Measurements from ENCODE around the gene NDUFA1. TPM values are rescaled to one million over a fixed set of nuclear protein-coding genes. Genes with fewer than 3 reads are reported as not detected.
A peak's percentile ranks its signal among the peaks of the same experiment; 100 is the strongest.

The NDUFA1 gene
- total and polyA plus RNA-seq, 9 of the 15 experiments (the other 6 are each of a cell fraction or from before 2014, with no cell fraction given) = 162 to 1,285 (median 383) TPM

DNA sequence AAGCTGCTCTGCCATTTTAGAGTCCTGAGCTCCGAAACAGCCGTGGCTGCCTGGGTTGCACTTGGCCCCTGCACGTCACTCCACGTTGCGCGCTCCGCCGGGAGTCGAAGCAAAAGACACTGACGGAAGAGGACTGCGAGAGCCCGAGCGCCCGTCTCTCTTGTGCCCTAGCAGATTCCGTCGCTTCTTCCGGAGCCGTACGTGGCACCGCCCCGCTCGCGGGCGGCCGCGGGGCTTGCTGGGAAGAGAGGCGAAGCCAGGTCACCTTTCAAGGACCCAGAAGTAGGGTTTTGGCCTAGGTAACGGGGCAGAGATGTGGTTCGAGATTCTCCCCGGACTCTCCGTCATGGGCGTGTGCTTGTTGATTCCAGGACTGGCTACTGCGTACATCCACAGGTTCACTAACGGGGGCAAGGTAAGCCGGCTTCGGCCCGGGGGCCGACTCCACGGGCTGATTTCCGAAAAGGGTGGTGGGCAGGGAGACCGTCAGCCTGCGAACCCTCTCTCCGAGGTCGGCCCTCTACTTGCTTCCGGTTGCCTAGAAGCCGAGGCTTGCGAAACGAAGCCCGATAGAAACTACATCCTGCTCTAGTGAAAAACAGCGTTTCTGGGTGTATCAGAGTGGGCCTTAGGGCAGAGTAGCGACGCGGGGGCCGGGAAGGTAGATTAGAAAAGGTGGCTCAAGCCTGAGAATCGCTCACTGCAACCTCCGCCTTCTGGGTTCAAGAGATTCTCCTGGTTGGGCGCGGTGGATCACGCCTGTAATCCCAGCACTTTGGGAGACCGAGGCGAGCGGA lies at the start of gene NDUFA1, which contains the start of gene RNF113A (continued):
- TF ChIP-seq, protein P1, sequence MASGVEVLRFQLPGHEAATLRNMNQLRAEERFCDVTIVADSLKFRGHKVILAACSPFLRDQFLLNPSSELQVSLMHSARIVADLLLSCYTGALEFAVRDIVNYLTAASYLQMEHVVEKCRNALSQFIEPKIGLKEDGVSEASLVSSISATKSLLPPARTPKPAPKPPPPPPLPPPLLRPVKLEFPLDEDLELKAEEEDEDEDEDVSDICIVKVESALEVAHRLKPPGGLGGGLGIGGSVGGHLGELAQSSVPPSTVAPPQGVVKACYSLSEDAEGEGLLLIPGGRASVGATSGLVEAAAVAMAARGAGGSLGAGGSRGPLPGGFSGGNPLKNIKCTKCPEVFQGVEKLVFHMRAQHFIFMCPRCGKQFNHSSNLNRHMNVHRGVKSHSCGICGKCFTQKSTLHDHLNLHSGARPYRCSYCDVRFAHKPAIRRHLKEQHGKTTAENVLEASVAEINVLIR (CRISPR knock-in tag; IDR thresholded peaks at IDR 0.05) = no peak
- TF ChIP-seq, protein P2, sequence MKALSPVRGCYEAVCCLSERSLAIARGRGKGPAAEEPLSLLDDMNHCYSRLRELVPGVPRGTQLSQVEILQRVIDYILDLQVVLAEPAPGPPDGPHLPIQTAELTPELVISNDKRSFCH (CRISPR knock-in tag; IDR thresholded peaks at IDR 0.05) = no peak
- TF ChIP-seq, protein P2 (tag; IDR thresholded peaks at IDR 0.05) = no peak
- TF ChIP-seq MYNN (IDR thresholded peaks at IDR 0.05) = peak; percentile 39; the same call in 1 of the 2 replicates
- no peak for TF ChIP-seq MYNN (CRISPR knock-in tag; IDR thresholded peaks at IDR 0.05)
- no peak for TF ChIP-seq RHOXF2B (CRISPR knock-in tag; conservative IDR thresholded peaks at IDR 0.05)
- TF ChIP-seq RB1 (IDR thresholded peaks at IDR 0.05; ENCODE audit: low read depth) = 0 out of 2 replicates have a peak, but pooled peaks have one; percentile 34
- no peak for TF ChIP-seq SREBF2 (CRISPR knock-in tag; IDR thresholded peaks at IDR 0.05)
- TF ChIP-seq, protein P3, sequence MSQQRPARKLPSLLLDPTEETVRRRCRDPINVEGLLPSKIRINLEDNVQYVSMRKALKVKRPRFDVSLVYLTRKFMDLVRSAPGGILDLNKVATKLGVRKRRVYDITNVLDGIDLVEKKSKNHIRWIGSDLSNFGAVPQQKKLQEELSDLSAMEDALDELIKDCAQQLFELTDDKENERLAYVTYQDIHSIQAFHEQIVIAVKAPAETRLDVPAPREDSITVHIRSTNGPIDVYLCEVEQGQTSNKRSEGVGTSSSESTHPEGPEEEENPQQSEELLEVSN (IDR thresholded peaks at IDR 0.05; ENCODE audit: borderline replicate concordance in 1 of 2, extremely low read depth in 1 of 2, insufficient read depth in 1 of 2, insufficient read length in 1 of 2, low read depth in 1 of 2, low read length in 1 of 2, poor library complexity in 1 of 2, severe bottlenecking in 1 of 2) = peak; percentile 73 to 76
- TF ChIP-seq BRD4 (IDR thresholded peaks at IDR 0.05) = no peak
- no peak for TF ChIP-seq ZBTB7A (IDR thresholded peaks at IDR 0.05; ENCODE audit: borderline replicate concordance, control insufficient read depth, low read depth, low read length)
- TF ChIP-seq, protein P4, sequence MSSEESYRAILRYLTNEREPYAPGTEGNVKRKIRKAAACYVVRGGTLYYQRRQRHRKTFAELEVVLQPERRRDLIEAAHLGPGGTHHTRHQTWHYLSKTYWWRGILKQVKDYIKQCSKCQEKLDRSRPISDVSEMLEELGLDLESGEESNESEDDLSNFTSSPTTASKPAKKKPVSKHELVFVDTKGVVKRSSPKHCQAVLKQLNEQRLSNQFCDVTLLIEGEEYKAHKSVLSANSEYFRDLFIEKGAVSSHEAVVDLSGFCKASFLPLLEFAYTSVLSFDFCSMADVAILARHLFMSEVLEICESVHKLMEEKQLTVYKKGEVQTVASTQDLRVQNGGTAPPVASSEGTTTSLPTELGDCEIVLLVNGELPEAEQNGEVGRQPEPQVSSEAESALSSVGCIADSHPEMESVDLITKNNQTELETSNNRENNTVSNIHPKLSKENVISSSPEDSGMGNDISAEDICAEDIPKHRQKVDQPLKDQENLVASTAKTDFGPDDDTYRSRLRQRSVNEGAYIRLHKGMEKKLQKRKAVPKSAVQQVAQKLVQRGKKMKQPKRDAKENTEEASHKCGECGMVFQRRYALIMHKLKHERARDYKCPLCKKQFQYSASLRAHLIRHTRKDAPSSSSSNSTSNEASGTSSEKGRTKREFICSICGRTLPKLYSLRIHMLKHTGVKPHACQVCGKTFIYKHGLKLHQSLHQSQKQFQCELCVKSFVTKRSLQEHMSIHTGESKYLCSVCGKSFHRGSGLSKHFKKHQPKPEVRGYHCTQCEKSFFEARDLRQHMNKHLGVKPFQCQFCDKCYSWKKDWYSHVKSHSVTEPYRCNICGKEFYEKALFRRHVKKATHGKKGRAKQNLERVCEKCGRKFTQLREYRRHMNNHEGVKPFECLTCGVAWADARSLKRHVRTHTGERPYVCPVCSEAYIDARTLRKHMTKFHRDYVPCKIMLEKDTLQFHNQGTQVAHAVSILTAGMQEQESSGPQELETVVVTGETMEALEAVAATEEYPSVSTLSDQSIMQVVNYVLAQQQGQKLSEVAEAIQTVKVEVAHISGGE (CRISPR knock-in tag; IDR thresholded peaks at IDR 0.05) = peak in 2 of 3 experiments; percentile 63 to 94; a peak in 4 of 6 replicates
- TF ChIP-seq, protein P5, sequence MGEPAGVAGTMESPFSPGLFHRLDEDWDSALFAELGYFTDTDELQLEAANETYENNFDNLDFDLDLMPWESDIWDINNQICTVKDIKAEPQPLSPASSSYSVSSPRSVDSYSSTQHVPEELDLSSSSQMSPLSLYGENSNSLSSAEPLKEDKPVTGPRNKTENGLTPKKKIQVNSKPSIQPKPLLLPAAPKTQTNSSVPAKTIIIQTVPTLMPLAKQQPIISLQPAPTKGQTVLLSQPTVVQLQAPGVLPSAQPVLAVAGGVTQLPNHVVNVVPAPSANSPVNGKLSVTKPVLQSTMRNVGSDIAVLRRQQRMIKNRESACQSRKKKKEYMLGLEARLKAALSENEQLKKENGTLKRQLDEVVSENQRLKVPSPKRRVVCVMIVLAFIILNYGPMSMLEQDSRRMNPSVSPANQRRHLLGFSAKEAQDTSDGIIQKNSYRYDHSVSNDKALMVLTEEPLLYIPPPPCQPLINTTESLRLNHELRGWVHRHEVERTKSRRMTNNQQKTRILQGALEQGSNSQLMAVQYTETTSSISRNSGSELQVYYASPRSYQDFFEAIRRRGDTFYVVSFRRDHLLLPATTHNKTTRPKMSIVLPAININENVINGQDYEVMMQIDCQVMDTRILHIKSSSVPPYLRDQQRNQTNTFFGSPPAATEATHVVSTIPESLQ (CRISPR knock-in tag; IDR thresholded peaks at IDR 0.05) = 0 out of 2 replicates have a peak, but pooled peaks have one; percentile 48
- TF ChIP-seq BHLHE40 (IDR thresholded peaks at IDR 0.05; ENCODE audit: low read length) = peak; percentile 26; the same call in 1 of the 2 replicates
- peak in 1 of 2 experiments; percentile 28; a peak in 2 of 4 replicates for TF ChIP-seq SIX5 (IDR thresholded peaks at IDR 0.05; ENCODE audit: borderline replicate concordance in 1 of 2, insufficient read depth in 1 of 2, low read depth in 1 of 2, low read length in 2 of 2)
- TF ChIP-seq SIN3A (IDR thresholded peaks at IDR 0.05; ENCODE audit: borderline replicate concordance in 2 of 2, control insufficient read depth in 1 of 2, low read depth in 2 of 2, low read length in 2 of 2) = peak; percentile 9 to 35; a peak in 1 of 4 replicates
- TF ChIP-seq STAT5B (CRISPR knock-in tag; IDR thresholded peaks at IDR 0.05) = no peak

Data from K562 (cell line).